Left renal cortex interstitium (tissue), 4 donors: ENCODE measurements around the gene AVL9. TPM values are rescaled to one million over a fixed set of nuclear protein-coding genes. Genes with fewer than 3 reads are reported as not detected.
A peak's percentile ranks its signal among the peaks of the same experiment; 100 is the strongest.
"Not testable (repeated sequence)": the region's sequence is repeated elsewhere in the genome, so short reads cannot be mapped to it uniquely, and the experiment has no call there.

Experiments used
- DNase-seq, 4 donors: peaks; one replicate each; pipeline ENCODE4 v3.0.0-alpha.2; 2013; ENCODE audit warnings: low read depth in 4 of 4, low spot score in 2 of 4, missing footprints in 1 of 4
- polyA plus RNA-seq, 4 donors: library from polyadenylated mRNA; unstranded; fragments of 120-200 nt; gene quantifications; one replicate each; pipeline ENCODE4 v1.2.1, GENCODE V29; 2013; ENCODE audit not compliant: insufficient read length in 4 of 4

The AVL9 gene
- polyA plus RNA-seq = 10 to 100 TPM; 23.0 to 39.5 (median 27.9) TPM

DNA sequence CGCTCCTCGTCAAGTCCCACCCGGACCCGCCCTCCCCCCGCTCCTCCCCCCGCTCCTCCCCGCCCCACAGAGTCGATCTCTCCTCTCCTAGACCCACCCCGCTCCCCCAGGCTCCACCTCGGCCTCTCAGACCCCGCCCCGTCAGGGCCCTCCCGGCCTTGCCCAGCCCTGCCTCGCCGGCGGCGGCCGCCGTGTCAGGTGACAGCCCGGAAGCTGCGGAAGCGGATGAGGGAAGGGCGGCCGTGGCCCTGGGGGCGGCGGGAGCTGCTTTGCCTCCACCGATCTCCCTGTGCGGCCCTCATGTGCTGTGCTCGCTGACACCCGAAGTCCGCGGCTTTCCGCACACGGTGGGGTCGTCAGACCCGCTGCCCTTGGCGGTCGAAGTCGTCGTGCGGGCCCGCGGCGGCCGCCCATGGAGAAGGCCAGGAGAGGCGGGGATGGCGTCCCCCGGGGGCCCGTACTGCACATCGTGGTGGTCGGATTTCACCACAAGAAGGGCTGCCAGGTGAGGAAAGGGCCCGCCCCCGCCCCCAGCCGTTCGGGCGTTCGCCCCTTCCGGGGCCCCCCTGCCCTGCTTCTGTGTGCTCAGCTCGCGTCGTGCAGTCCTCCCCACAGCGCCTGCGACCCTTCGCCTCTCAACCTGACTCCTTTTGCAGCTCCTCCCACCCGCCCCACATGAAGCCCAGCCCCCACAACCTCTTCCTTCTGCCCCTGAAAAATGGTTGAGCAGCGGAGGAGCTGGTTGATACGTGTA is at the start of gene AVL9:
AVL9 (plus strand) TSS at position 192 of the 754 bp plus-strand sequence; CDS start at position 413, 221 bp downstream.
- DNase-seq = peak; percentile 78 to 94 (median 86)

DNA sequence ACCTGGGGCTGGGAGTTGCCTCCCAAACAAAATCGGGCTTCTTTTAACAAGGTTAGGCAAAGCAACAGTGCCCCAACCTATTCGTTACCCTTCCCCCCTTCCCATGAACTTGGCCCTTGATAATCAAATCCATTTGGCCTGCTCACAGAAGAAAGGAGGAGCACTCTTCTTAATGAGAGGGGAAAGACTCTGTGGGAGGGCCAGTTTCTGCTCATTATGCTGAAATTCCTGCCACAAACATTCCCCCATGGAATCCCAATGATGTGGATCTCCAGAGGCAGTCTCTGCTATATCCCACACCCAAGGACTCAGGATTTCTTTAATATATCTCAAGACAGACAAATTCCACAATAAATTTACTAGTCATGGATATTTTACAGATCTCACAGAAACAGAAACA is 48.1 kb upstream of the AVL9 start:
- no peak for DNase-seq

DNA sequence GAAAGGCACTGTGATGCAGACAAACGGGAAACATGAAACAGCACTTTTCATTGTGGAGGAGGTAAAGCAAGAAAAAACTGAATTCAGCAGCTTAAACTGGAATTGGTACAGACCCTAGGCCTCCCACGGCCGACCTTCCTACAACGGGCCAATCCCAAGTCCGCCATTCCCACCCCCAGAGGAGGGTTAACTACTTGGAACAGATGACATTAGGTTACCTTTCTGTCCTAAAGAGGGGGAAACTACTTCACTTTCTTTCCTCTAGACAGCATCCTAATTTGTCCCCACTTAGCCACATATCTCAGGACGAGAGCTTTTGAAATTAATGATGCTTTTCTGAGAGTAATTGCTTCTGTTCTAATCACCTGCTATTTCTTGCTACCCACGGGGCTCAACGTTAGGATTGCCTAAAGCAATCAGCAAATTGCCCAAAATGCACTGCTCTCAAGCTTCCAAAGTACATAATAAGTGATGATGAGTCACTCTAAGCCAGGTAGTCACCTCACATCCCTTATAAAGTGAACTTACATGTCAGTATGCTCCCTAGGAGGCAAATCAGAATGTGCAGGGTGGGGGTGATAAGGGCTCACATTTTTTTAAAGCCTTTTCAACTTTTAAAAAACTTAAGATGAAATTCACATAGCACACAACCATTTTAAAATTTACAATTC is 41.8 kb upstream of the AVL9 start:
- DNase-seq = no peak

DNA sequence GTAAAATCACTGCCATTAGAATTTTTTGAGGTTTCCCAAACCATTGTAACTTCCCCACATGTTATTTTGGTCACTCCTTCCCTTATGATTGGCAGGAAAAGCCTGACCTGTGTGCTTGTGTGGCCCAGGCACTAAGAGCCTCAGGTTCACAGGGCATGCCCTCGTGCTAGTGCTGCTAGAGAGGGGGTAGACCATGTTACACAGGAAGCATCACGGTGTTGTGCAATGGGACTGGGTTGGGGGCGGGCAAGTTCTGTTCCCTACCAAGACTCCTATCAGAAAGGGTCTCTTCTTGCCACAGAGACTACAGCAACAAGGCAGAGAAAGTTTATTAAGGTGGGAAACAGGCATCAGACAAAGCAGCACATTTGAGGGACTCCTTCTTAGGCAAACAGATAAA is 37.3 kb upstream of the AVL9 start:
- DNase-seq = no peak

DNA sequence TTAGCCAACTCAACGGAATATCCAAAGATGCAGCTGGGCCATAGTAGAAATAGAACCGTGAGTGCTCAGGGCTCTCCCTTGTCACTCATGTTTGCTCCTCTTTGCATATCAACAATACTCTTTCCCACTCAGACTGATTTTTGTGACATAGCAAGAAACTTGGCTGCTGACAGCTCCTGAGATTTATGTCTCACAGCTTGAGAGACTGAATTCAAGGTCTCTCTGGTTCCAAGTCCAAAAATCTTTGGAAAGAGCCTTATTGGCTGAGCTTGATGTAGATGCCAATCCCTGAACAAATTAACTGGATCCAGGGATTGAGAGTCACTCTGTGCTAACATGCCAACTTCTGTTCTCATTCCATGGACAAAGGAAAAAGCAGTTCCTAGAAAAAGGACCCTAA is 35.5 kb upstream of the AVL9 start:
- DNase-seq = no peak

DNA sequence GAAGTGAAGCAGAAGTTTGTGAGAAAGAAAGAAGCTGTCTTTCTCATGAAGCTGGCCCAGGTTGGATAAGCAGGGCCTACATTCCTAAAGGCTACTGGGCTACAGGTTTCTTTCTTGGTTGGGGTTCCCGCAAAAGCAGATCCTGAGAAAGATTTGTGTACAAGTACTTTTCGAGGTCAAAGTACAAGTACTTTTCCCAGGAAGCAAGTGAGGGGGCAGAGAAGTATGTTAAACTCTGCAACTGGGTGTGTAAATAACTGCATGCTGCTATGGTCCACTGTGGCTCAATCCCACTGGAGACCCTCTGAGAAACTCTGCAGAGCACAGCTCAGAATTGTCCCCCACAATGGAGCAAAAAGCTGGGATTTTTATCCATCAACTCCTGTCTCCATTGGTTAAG is 33.8 kb upstream of the AVL9 start:
- DNase-seq = no peak

DNA sequence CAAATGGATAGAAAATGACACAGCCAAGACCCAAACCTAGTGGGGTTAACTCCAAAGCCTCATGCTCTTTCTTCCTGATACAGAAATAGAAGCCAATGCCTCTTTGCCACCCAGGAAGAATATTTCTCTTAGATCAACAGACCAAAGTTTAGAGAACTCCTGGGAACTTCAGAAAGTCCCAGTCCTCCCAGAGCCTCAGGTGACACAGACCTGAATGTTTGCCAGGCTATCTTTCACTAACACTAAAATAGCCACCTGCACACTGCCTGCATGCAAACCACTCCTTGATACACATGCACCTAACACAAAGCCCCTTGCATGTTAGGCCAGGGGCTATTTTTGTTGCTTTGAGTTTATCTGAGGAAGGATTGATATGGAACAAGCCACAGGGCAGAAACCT is 32.8 kb upstream of the AVL9 start:
- no peak for DNase-seq

DNA sequence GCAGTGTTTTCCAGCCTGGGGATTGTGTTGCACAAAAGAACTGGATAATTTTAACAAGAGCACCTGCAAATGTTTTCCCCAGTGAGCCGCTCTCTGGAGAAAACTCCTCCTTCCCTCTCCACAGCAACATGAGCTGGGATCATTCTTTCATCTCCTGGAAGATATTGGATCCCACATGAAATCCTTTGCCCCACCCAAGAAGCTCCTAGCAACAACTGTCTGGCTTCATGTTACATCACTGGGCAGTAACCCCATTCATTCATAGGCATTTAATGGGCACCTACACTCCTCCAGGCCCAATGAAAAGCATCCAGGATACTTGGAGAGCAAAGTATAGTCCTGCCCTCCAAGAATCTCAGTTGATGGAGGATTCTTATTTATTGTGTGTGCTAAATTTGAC is 32.3 kb upstream of the AVL9 start:
- DNase-seq = no peak

DNA sequence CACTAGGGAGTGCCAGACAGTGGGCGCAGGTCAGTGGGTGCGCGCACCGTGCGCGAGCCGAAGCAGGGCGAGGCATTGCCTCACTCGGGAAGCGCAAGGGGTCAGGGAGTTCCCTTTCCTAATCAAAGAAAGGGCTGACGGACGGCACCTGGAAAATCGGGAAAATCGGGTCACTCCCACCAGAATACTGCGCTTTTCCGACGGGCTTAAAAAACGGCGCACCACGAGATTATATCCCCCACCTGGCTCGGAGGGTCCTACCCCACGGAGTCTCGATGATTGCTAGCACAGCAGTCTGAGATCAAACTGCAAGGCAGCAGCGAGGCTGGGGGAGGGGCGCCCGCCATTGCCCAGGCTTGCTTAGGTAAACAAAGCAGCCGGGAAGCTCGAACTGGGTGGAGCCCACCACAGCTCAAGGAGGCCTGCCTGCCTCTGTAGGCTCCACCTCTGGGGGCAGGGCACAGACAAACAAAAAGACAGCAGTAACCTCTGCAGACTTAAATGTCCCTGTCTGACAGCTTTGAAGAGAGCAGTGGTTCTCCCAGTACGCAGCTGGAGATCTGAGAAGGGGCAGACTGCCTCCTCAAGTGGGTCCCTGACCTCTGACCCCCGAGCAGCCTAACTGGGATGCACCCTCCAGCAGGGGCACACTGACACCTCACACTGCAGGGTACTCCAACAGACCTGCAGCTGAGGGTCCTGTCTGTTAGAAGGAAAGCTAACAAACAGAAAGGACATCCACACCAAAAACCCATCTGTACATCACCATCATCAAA is 30.5 kb upstream of the AVL9 start:
- DNase-seq = not testable (repeated sequence)

DNA sequence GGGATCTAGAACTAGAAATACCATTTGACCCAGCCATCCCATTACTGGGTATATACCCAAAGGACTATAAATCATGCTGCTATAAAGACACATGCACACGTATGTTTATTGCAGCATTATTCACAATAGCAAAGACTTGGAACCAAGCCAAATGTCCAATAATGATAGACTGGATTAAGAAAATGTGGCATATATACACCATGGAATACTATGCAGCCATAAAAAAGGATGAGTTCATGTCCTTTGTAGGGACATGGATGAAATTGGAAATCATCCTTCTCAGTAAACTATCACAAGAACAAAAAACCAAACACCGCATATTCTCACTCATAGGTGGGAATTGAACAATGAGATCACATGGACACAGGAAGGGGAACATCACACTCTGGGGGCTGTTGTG is 25.3 kb upstream of the AVL9 start:
- not testable (repeated sequence) for DNase-seq

DNA sequence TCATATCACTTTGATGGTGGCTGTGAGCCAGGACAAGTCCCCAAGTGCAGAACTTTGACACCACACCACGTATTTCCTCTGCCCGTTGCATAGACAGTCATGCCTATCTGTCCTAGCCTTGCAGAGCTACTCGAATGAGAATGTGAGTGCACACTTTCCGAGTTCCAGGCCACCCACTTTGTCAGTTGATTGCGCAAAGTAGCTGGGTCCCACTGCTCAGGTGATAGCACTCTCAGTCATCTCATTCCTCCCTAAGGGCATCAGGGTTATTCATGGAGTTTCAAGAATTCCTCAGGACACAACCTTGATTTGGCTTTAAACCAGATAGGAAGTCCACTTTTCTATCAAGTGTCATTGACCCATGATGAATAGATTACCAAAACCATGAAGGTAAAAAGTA is 24.4 kb upstream of the AVL9 start:
- no peak for DNase-seq

DNA sequence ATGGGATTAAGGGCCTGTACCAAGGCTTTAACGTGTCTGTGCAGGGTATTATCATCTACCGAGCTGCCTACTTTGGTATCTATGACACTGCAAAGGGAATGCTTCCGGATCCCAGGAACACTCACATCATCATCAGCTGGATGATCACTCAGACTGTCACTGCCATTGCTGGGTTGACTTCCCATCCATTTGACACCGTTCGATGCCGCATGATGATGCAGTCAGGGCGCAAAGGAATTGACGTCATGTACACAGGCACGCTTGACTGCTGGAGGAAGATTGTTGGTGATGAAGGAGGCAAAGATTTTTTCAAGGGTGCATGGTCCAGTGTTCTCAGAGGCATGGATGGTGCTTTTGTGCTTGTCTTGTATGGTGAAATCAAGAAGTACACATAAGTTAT is 23.3 kb upstream of the AVL9 start:
- no peak for DNase-seq

DNA sequence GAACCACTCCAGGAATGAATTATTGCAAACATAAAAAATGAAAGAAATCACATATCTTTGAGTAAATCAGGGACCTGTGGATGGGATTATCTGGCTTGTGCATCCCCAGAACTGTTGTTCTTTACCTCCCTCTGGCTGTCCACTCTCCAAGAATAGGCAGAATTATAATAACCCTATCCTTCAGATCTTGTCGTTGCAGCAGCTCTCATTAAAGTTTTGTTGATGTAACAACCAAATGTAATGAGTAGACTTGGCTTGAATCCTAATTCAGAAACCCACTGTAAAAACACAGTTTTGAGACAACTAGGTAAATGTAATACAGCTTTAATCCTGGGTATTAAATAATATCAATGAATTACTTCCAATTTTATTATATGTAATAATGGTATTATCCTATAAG is 21.3 kb upstream of the AVL9 start:
- no peak for DNase-seq

DNA sequence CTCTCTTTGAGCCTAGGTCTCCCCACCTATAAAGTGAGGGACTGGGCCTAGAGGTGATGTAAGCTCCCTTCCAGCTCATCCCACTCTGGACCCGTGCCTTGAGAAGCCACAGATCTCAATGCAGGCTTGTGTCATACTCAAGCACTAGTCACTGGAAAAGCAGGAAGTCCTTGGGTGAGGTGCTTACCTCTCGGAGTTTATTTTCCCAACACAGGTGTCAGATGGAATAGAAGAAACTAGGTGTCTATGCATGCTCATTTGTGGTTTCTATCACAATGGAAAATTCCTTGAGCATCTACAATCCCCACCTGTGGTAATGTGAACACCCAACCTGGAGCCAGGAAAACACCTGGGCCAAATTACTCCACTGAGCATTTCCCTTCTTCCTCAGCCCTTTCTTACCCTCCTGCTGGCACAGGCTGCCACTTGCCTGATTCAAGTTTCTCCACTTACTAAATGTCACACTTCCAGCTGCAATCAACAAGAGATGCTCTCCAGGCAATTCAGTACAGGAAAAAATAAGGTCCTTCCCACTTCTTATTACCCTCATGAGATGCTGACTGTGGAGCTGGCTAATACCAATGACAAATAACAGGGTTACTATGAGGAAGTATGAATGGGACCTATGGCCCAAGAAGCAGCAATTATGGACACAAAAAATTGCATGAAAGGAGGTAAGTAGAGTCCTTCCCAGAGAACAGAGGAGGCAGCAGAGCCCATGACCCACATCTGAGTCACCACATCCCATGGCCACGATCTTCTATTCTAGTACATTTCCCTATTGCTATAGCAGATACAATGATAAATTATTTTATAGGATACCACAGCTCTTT is 18.3 kb upstream of the AVL9 start:
- no peak for DNase-seq

DNA sequence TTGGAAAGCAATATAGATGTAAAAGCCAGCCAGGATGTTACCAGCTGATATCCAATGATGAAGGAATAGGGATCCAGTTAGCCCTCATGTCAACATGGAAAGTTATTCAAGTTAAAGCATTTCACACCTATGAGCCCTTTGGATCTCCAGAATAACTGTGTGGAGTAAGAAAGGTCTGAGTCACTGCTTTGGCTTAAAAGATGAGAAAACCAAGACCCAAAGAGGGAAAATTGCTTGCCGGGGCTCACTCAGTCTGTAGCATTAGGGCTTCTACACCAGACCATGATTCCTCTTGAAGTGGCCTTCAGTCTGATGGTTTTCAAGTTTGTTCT is 17.7 kb upstream of the AVL9 start:
- no peak for DNase-seq

DNA sequence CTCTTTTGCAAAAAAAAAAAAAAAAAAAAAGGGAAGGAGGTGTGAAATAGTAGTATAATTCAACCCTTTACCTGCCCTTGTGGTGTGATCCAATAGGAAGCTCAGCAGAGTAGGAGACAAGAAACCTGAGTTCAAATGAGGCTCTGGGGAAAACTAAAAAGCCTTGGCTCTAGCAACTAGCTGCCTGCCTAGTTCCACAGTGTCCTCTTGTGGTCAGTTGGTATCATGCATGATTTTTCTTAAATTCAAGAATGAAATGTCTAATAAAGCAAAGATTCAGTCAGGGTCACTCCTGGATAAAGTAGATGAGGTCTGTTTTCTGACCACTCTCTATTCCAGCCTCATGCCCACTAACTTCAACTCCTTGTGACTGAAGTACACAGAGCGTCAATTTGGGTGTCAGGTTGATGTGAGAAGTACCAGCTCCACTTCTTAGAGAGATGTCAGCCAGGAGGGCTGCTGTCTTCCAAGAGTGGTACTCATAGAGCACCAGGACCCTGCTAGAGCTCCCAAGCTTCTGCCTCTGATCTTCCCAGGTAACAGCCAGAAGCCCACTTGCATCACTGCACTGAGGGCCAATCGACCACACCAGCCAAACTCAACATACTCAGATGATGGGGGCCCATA is 15.6 kb upstream of the AVL9 start:
- no peak for DNase-seq

DNA sequence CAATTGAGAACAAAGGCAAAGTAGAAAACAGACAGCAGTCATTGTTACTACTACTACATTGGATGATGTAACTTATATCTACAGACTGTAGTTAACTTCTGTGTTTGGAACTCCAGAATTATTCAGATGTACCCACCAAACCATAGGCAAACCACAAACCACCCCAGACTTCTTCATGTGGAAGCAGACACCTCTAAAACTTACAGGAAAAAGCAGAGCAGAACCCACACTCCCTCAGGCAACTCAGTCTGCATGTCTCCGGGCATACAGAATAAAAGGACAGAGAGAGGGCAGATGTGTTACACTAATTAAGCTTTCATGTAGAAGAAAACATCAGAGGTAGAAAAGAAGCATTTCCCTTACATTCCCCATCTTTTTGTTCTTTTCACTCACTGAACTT is 14.1 kb upstream of the AVL9 start:
- DNase-seq = no peak

DNA sequence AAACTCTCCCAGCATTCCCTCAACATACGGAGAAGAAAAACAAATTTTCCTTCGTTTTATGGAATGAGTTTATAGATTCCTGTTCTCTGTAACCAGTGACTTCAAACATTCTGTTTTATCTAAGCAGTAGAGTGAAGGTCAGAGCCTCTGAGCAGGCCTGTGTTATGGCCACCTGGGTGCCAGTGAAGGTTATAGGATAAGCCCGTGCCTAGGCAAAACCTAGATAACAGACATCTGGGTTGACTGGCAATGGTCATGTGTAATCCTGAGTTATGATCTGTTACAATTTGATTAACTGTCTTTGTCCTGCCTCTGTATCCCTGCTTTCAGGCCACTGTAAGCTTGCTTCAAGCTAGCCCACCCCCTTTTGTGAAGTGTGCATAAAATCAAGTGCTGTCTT is 13.4 kb upstream of the AVL9 start:
- no peak for DNase-seq

DNA sequence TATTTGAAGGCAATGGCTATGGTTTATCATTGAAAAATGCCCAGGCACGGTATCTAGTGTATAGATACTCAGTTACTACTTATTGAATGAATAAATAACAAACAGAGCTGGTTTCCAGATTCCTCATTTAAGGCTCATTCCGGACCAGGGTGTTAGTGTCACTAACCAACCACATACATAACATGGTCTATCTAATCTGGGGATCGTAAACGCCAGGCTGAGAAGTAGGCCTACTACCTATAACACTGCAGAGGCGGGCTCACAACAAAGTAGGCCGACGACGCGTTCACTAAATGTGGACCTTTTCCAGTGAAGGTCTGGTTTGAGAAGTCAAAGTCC is 5.5 kb upstream of the AVL9 start:
- DNase-seq = no peak

DNA sequence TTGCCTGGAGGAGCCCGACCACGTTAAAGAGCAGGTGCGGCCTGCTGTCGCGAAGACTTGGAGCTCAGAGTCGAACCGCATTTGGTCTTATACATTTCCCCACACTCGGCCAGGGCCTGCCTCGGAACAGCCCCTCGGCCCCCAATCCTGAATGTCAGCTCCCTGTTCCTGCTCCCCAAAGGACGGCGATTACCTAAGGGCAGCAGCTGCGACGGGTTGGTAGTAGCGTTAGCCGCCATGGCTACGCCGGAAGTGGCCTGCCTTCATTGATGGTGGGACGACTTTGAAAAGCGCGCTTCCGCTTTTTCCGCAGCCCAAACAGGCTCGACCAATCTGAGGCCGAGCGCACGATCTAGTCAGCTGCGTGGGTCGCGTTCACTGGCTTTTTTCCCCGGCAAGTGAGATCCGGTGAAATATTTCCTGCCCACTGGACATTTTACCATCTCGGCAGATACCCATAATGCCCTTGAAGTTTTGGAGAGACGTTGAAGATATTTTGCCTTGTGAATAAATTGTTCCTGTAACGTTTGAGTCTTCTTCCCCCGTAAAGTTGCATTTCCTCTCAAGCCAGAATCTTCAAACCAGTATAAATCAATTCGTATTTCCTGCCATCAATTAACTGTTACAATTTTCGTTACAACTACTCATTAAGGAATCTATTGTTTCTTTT is 5.0 kb upstream of the AVL9 start, which contains the start of gene LSM5:
LSM5 (minus strand) TSS at position 254 of the 670 bp plus-strand sequence; CDS start at position 239, 15 bp downstream.
- peak; percentile 80 to 92 (median 91) for DNase-seq
